GM12872 (cell line): ENCODE data around the gene EIF3F.

Experiments
- CTCF ChIP-seq: IDR thresholded peaks from 3 replicates; pipeline ENCODE4 v1.5.1; 2011; ENCODE audit warnings: low read depth, mild to moderate bottlenecking, low read length, moderate library complexity; ENCODE audit not compliant: insufficient read depth

EIF3F gene

GRCh38 chr11:8009856-8010255 is 22.7 kb downstream of the EIF3F start:
- TF ChIP-seq CTCF: no peak

DNA sequence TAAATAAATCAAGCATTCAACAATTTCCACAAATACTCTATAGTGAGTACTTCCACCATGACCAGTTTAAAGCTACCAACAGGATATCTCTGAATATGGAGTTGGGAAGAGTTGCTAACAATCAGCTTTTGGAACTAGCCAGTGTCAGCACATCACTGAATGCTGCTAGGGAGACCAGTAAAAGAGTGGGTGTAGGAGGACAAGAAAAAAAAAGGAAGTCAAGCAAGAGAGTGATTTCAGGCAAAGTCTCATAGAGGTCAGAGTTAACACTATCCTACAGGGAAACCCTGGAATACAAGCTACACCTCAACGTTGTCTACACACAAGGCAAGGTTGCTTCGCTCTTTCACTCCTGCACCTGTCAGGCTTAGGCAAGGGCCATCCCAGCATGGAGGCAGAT is 24.2 kb downstream of the EIF3F start:
- TF ChIP-seq CTCF: no peak

GRCh38 chr11:8011981-8012444 is 24.9 kb downstream of the EIF3F start:
- TF ChIP-seq CTCF: no peak

GRCh38 chr11:8013833-8014232 is 26.7 kb downstream of the EIF3F start:
- TF ChIP-seq CTCF: no peak

DNA sequence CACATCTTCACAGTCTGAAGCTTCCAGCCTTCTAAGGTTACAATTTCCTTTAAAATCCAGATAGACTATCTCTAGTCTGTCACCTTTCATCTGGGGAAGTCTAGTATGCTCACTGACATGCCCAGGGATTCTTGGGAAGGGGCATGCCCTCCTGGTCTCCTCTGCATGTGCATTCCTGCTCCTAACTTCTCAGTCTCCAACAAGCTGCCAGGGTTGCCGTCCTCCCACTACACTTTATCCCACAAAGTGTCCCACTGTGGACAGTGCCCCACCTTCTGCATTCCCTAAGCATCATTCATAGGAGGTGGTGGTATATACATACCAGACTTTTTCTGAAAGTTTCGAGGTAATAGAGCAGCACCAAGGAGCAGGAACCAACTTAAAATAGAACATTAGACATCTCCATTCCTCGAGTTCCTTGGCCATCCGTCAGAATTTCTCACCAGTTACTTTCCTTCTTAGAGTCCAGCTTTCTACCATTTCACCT is 28.7 kb downstream of the EIF3F start:
- no peak for TF ChIP-seq CTCF

- no peak for TF ChIP-seq CTCF
These were observed 29.3 kb downstream of the EIF3F start for GRCh38 chr11:8016440-8016839.

- no peak for TF ChIP-seq CTCF
These were observed 29.9 kb downstream of the EIF3F start for GRCh38 chr11:8017071-8017470.
